ENCODE data around the gene PNCK.

- TF ChIP-seq CTCF (IDR thresholded peaks at IDR 0.05; ENCODE audit: insufficient read depth, low read depth, low read length) (no peak), EZH2 (IDR thresholded peaks at IDR 0.05; ENCODE audit: insufficient read depth, low read length) (no peak)
Observed at GRCh38 chrX:153635788-153636668, 37.6 kb downstream of the PNCK start.
